H1 (cell line): ENCODE results near the gene ST3GAL3. TPM values are rescaled to one million over a fixed set of nuclear protein-coding genes. Genes with fewer than 3 reads are reported as not detected.

Source experiments
- CTCF ChIA-PET: fragments of 300-600 bp; sonication (Branson Sonifier 250); formaldehyde crosslinking; loops from one replicate; lab custom pipeline; 2021; ENCODE audit not compliant: partially characterized antibody; lab: Charles Lee
- POLR2A ChIA-PET: fragments of 300-600 bp; sonication (Branson Sonifier 250); formaldehyde crosslinking; loops from one replicate; lab custom pipeline; 2021; ENCODE audit warnings: inconsistent platforms; ENCODE audit not compliant: partially characterized antibody; lab: Charles Lee
- DNase-seq, 2 experiments: peaks; one replicate each; pipeline versions ENCODE4 v3.0.0 to v3.0.0-alpha.2; 2010 to 2022; ENCODE audit warnings: low spot score in 2 of 2, low read depth in 1 of 2, mixed read lengths in 1 of 2
- FAIRE-seq: peaks from 2 replicates; lab custom pipeline; 2011; peaks lifted over from hg19 to GRCh38; lab: Jason Lieb, UNC
- H2AFZ ChIP-seq: 2 replicates; pipeline ENCODE4 v1.8.1; 2012; ENCODE audit warnings: low read length, inconsistent platforms
- H2AK5ac ChIP-seq: 2 replicates; pipeline ENCODE4 v1.6.1; 2013; ENCODE audit warnings: low read depth, low read length
- H2BK120ac ChIP-seq: replicated peaks from 2 replicates; pipeline ENCODE3; 2013; ENCODE audit warnings: low read depth, low read length, inconsistent platforms
- H2BK12ac ChIP-seq: 2 replicates; pipeline ENCODE4 v1.6.1; 2013; ENCODE audit warnings: low read depth, low read length
- H2BK15ac ChIP-seq: 2 replicates; pipeline ENCODE4 v1.6.1; 2013; ENCODE audit warnings: low read length
- H2BK20ac ChIP-seq: 2 replicates; pipeline ENCODE4 v1.6.1; 2013; ENCODE audit warnings: low read length
- H2BK5ac ChIP-seq: 2 replicates; pipeline ENCODE4 v1.6.1; 2013; ENCODE audit warnings: low read depth, low read length
- H3K14ac ChIP-seq: 2 replicates; pipeline ENCODE4 v1.6.1; 2013; ENCODE audit warnings: inconsistent platforms; ENCODE audit not compliant: insufficient read length
- H3K18ac ChIP-seq: 2 replicates; pipeline ENCODE4 v1.6.1; 2013; ENCODE audit warnings: low read length; ENCODE audit errors: extremely low read depth
- H3K23ac ChIP-seq: 2 replicates; pipeline ENCODE4 v1.6.1; 2013; ENCODE audit warnings: inconsistent platforms; ENCODE audit not compliant: insufficient read length
- H3K23me2 ChIP-seq: 2 replicates; pipeline ENCODE4 v1.6.1; 2013; ENCODE audit warnings: low read depth, low read length
- H3K27ac ChIP-seq: 2 replicates; pipeline ENCODE4 v1.6.1; 2011; ENCODE audit warnings: low read depth, low read length, inconsistent platforms
- H3K27me3 ChIP-seq, 4 experiments: replicated peaks in 1 of 4; 1 replicate in 1 of 4; 2 replicates in 3 of 4; pipeline versions ENCODE4 v1.6.1 to v1.8.1; 2011 to 2013; ENCODE audit warnings: low read length in 3 of 4, mild to moderate bottlenecking in 3 of 4, inconsistent platforms in 2 of 4, mixed read lengths in 2 of 4, moderate library complexity in 1 of 4; ENCODE audit not compliant: control insufficient read depth in 3 of 4, insufficient read depth in 3 of 4; ENCODE audit errors: extremely low read depth in 1 of 4
- H3K36me3 ChIP-seq, 4 experiments: 2 replicates each; pipeline versions ENCODE4 v1.6.1 to v1.8.1; 2011 to 2013; ENCODE audit warnings: mild to moderate bottlenecking in 4 of 4, low read length in 3 of 4, moderate library complexity in 2 of 4, control low read depth in 1 of 4, inconsistent platforms in 1 of 4; ENCODE audit not compliant: insufficient read depth in 4 of 4, control insufficient read depth in 2 of 4
- H3K4ac ChIP-seq: replicated peaks from 2 replicates; pipeline ENCODE3; 2013; ENCODE audit warnings: low read length, low read depth, mixed read lengths, inconsistent platforms; ENCODE audit not compliant: insufficient read length
- H3K4me1 ChIP-seq, 4 experiments: replicated peaks in 1 of 4; 1 replicate in 1 of 4; 2 replicates in 3 of 4; pipeline versions ENCODE4 v1.6.1 to v1.8.1; 2011 to 2013; ENCODE audit warnings: low read length in 3 of 4, inconsistent platforms in 2 of 4, mixed read lengths in 1 of 4; ENCODE audit not compliant: insufficient read depth in 4 of 4, control insufficient read depth in 3 of 4
- H3K4me2 ChIP-seq, 2 experiments: 2 replicates each; pipeline versions ENCODE4 v1.6.1 to v1.8.1; 2011 to 2013; ENCODE audit warnings: low read depth in 2 of 2, low read length in 2 of 2, control low read depth in 1 of 2, inconsistent platforms in 1 of 2, mild to moderate bottlenecking in 1 of 2; ENCODE audit not compliant: insufficient read depth in 1 of 2
- H3K4me3 ChIP-seq, 4 experiments: fragments of 200-600, 300-600 bp in 1 of 4; sonication (generic), shearing (Covaris generic), sonication (Bioruptor Twin) in 1 of 4; 2 replicates each; pipeline versions ENCODE4 v1.5.1 to v1.8.1; 2011 to 2016; ENCODE audit warnings: low read length in 4 of 4, low read depth in 3 of 4, control low read depth in 2 of 4, inconsistent platforms in 2 of 4, mild to moderate bottlenecking in 2 of 4, mixed read lengths in 1 of 4, moderate library complexity in 1 of 4; ENCODE audit not compliant: insufficient read depth in 2 of 4; ENCODE audit errors: extremely low read depth in 1 of 4
- H3K56ac ChIP-seq: replicated peaks from 2 replicates; pipeline ENCODE3; 2013; ENCODE audit warnings: low read depth, mild to moderate bottlenecking, mixed read lengths, low read length, inconsistent platforms; ENCODE audit not compliant: insufficient read length
- H3K79me1 ChIP-seq: 2 replicates; pipeline ENCODE4 v1.6.1; 2013; ENCODE audit warnings: low read depth, low read length, control low read depth
- H3K79me2 ChIP-seq, 2 experiments: 2 replicates each; pipeline versions ENCODE4 v1.6.1 to v1.8.1; 2012 to 2013; ENCODE audit warnings: low read length in 2 of 2, mild to moderate bottlenecking in 2 of 2, inconsistent platforms in 1 of 2; ENCODE audit not compliant: insufficient read depth in 2 of 2, control insufficient read depth in 1 of 2
- H3K9ac ChIP-seq, 4 experiments: replicated peaks in 1 of 4; 1 replicate in 1 of 4; 2 replicates in 3 of 4; pipeline versions ENCODE4 v1.6.1 to v1.8.1; 2011 to 2013; ENCODE audit warnings: low read depth in 3 of 4, low read length in 3 of 4, control low read depth in 2 of 4, mild to moderate bottlenecking in 2 of 4, moderate library complexity in 2 of 4, inconsistent platforms in 1 of 4; ENCODE audit errors: extremely low read depth in 1 of 4
- H3K9me3 ChIP-seq, 2 experiments: 2 replicates each; pipeline versions ENCODE4 v1.6.1 to v1.8.1; 2012 to 2013; ENCODE audit warnings: mild to moderate bottlenecking in 2 of 2, moderate library complexity in 2 of 2, control low read depth in 1 of 2, inconsistent platforms in 1 of 2, low read depth in 1 of 2, low read length in 1 of 2, mixed read lengths in 1 of 2; ENCODE audit not compliant: insufficient read depth in 2 of 2
- H4K20me1 ChIP-seq, 2 experiments: replicated peaks in 1 of 2; 2 replicates each; pipeline versions ENCODE3 to v1.8.1; 2011 to 2013; ENCODE audit warnings: inconsistent platforms in 2 of 2, low read length in 2 of 2, mild to moderate bottlenecking in 1 of 2; ENCODE audit not compliant: insufficient read depth in 2 of 2, control insufficient read depth in 1 of 2
- H4K5ac ChIP-seq: 2 replicates; pipeline ENCODE4 v1.6.1; 2013; ENCODE audit warnings: low read length, low read depth, mixed read lengths, inconsistent platforms; ENCODE audit not compliant: insufficient read length
- H4K8ac ChIP-seq: 2 replicates; pipeline ENCODE4 v1.8.0; 2013; ENCODE audit warnings: mild to moderate bottlenecking, moderate library complexity, low read length, inconsistent platforms; ENCODE audit not compliant: insufficient read depth; ENCODE audit errors: extremely low read depth
- H4K91ac ChIP-seq: replicated peaks from 2 replicates; pipeline ENCODE3; 2013; ENCODE audit warnings: low read length, mixed read lengths, inconsistent platforms; ENCODE audit not compliant: insufficient read length
- BCL11A ChIP-seq, 2 experiments: IDR thresholded peaks; one replicate each; pipeline ENCODE4 v1.6.1; 2011; ENCODE audit warnings: low read depth in 2 of 2, low read length in 2 of 2, mild to moderate bottlenecking in 2 of 2
- BRCA1 ChIP-seq: IDR thresholded peaks from 2 replicates; pipeline ENCODE4 v1.6.1; 2012; ENCODE audit warnings: low read depth, low read length, improper control_type of control experiment
- CBX5 ChIP-seq: fragments of 300-800, 300-1000 bp; sonication (generic); IDR thresholded peaks from 2 replicates; pipeline ENCODE4 v1.7.1; 2016; ENCODE audit warnings: antibody characterized with exemption, low read length, low read depth
- CHD2 ChIP-seq: IDR thresholded peaks from 2 replicates; pipeline ENCODE4 v1.6.1; 2012; ENCODE audit warnings: low read length, improper control_type of control experiment
- GABPA ChIP-seq: IDR thresholded peaks from 2 replicates; pipeline ENCODE4 v1.6.1; 2011; ENCODE audit warnings: mild to moderate bottlenecking, low read length, moderate library complexity, borderline replicate concordance; ENCODE audit not compliant: insufficient read depth
- HDAC2 ChIP-seq, 2 experiments: fragments of 300-600 bp in 1 of 2; sonication (generic) in 1 of 2; IDR thresholded peaks; 2 replicates each; pipeline ENCODE4 v1.6.1; 2011 to 2012; ENCODE audit warnings: low read depth in 2 of 2, low read length in 2 of 2, mild to moderate bottlenecking in 2 of 2, moderate library complexity in 2 of 2, borderline replicate concordance in 1 of 2, inconsistent platforms in 1 of 2
- NRF1 ChIP-seq: IDR thresholded peaks from 2 replicates; pipeline ENCODE4 v1.6.1; 2011; ENCODE audit warnings: mild to moderate bottlenecking, low read depth, low read length, improper control_type of control experiment
- PHF8 ChIP-seq: fragments of 200-600 bp; sonication (generic); conservative IDR thresholded peaks from 2 replicates; pipeline ENCODE4 v1.7.1; 2012; ENCODE audit warnings: low read depth, mild to moderate bottlenecking, inconsistent platforms, low read length, moderate library complexity
- RAD21 ChIP-seq, 2 experiments: IDR thresholded peaks in 1 of 2; conservative IDR thresholded peaks in 1 of 2; 2 replicates each; pipeline ENCODE4 v1.6.1; 2011; ENCODE audit warnings: low read depth in 2 of 2, low read length in 2 of 2, improper control_type of control experiment in 1 of 2, inconsistent platforms in 1 of 2, mild to moderate bottlenecking in 1 of 2, moderate library complexity in 1 of 2
- RXRA ChIP-seq: IDR thresholded peaks from 2 replicates; pipeline ENCODE4 v1.6.1; 2011; ENCODE audit warnings: low read depth, mild to moderate bottlenecking, low read length, moderate library complexity; ENCODE audit not compliant: insufficient read depth
- SIRT6 ChIP-seq: IDR thresholded peaks from one replicate; pipeline ENCODE4 v1.7.1; 2012; ENCODE audit warnings: low read length, inconsistent platforms
- TAF1 ChIP-seq: IDR thresholded peaks from 2 replicates; pipeline ENCODE4 v1.6.1; 2011; ENCODE audit warnings: mild to moderate bottlenecking, low read depth, low read length
- YY1 ChIP-seq: IDR thresholded peaks from 2 replicates; pipeline ENCODE4 v1.6.1; 2011; ENCODE audit warnings: low read depth, mild to moderate bottlenecking, low read length
- ZNF274 ChIP-seq: IDR thresholded peaks from 2 replicates; pipeline ENCODE4 v1.7.0; 2012; ENCODE audit warnings: low read length, borderline replicate concordance; ENCODE audit errors: extremely low read depth
- WGBS, 2 experiments: shearing (Covaris generic) in 1 of 2; methylation state at CpG; one replicate each; pipeline versions ENCODE4 v1.1.6 to v1.1.7; 2013 to 2015; ENCODE audit warnings: low lambda C conversion rate in 2 of 2, mixed read lengths in 2 of 2, inconsistent platforms in 1 of 2, low coverage in 1 of 2, missing lambda C conversion rate in 1 of 2; ENCODE audit not compliant: insufficient replicate concordance in 2 of 2, insufficient coverage in 1 of 2, insufficient read length in 1 of 2; ENCODE audit errors: extremely low coverage in 1 of 2, missing lambda C conversion rate in 1 of 2; 5-methylcytosine and 5-hydroxymethylcytosine counted together
- polyA plus RNA-seq, 7 experiments: library from polyadenylated mRNA; depleted of rRNA in 3 of 7; stranded (reverse) in 5 of 7; unstranded in 2 of 7; fragments of >200 nt in 5 of 7; fragments of 200-250 nt in 2 of 7; gene quantifications; 1 replicate in 5 of 7; 2 replicates in 1 of 7; 4 replicates in 1 of 7; pipeline versions ENCODE4 v1.2.1 to v1.2.3, GENCODE V29; 2011 to 2013; ENCODE audit warnings: missing spikeins in 2 of 7, mixed read lengths in 2 of 7
- total RNA-seq: library from RNA; stranded (reverse); fragmentation: NEBNext Ultra II Directional; extraction: Animal tissue kit (Norgen Biotek cat#: 25700); gene quantifications from 2 replicates; pipeline ENCODE4 v1.2.1, GENCODE V29; 2021

ST3GAL3 gene
- total and polyA plus RNA-seq, 2 of the 8 experiments (the other 6 are each of a cell fraction or from before 2014, with no cell fraction given), result 6.8 to 7.0 TPM

GRCh38 chr1:43743206-43743605 is 35.9 kb downstream of the ST3GAL3 start:
- no peak overlapping the region for H3K9ac ChIP-seq
- no peak for DNase-seq
- no peak overlapping the region for H3K23ac ChIP-seq
- H3K14ac ChIP-seq, result no peak overlapping the region
- H4K91ac ChIP-seq, result no peak overlapping the region
- H4K20me1 ChIP-seq, result no peaks in the 10 kb centered on the region
- no peak overlapping the region for H2BK12ac ChIP-seq
- H3K4me3 ChIP-seq, result no peak overlapping the region
- TF ChIP-seq PHF8 (no peak), RAD21 (IDR thresholded peaks at IDR 0.05 in 1 of 2, conservative IDR thresholded peaks at IDR 0.05 in 1 of 2; ENCODE audit: low read depth in 2 of 2, low read length in 2 of 2) (no peak), SIRT6 (no peak), NRF1 (no peak), HDAC2 (IDR thresholded peaks at IDR 0.05; ENCODE audit: borderline replicate concordance in 1 of 2, low read depth in 2 of 2, low read length in 2 of 2) (no peak), CBX5 (no peak), RXRA (no peak), GABPA (no peak), BCL11A (IDR thresholded peaks at IDR 0.05; ENCODE audit: low read depth in 2 of 2, low read length in 2 of 2) (no peak), TAF1 (no peak), YY1 (no peak), ZNF274 (no peak), BRCA1 (no peak), CHD2 (no peak)
- no peaks in the 10 kb centered on the region for H3K23me2 ChIP-seq
- no peak overlapping the region for H2BK5ac ChIP-seq
- no peak overlapping the region for H3K4me2 ChIP-seq
- no peak overlapping the region for H2AFZ ChIP-seq
- H3K27me3 ChIP-seq, result no peaks in the 10 kb centered on the region
- H2BK120ac ChIP-seq, result no peak overlapping the region
- no peak overlapping the region for H3K27ac ChIP-seq
- no peak for FAIRE-seq
- H3K4ac ChIP-seq, result no peak overlapping the region
- WGBS, 2 experiments, result 84% methylated on average over 1 of the region's 1 CpG; no CpG with 5 or more reads in 1 of the 2 experiments
- no peak overlapping the region for H2BK15ac ChIP-seq
- H3K79me1 ChIP-seq, result no peaks in the 10 kb centered on the region
- H2AK5ac ChIP-seq, result no peak overlapping the region
- H3K36me3 ChIP-seq, result no peaks in the 10 kb centered on the region
- H3K4me1 ChIP-seq, result no peaks in the 10 kb centered on the region
- H2BK20ac ChIP-seq, result no peak overlapping the region
- no peak overlapping the region for H3K18ac ChIP-seq
- H4K5ac ChIP-seq, result no peak overlapping the region
- ChIA-PET CTCF (interaction anchor here (0.9 kb wide), 1 partner anchor 21 kb away, joined by 3 read pairs; no protein-coding TSS in a partner anchor), POLR2A (interaction anchor here (0.8 kb wide), 1 partner anchor 11 kb away, joined by 3 read pairs; no protein-coding TSS in a partner anchor)
- no peak overlapping the region for H4K8ac ChIP-seq
- no peaks in the 10 kb centered on the region for H3K9me3 ChIP-seq
- no peak overlapping the region for H3K56ac ChIP-seq
- no peaks in the 10 kb centered on the region for H3K79me2 ChIP-seq
